ENCODE results near the gene MSI2.

Gene MSI2

GRCh38 chr17:57533684-57534305 lies 277.5 kb downstream of the MSI2 start:
- DNase-seq = no peak

GRCh38 chr17:57534863-57535248 lies 278.5 kb downstream of the MSI2 start:
- no peak for DNase-seq

GRCh38 chr17:57535249-57535966 lies 279.1 kb downstream of the MSI2 start:
- DNase-seq = peak; percentile 58

- DNase-seq = no peak
These were observed 280.0 kb downstream of the MSI2 start for GRCh38 chr17:57536289-57536688.

GRCh38 chr17:57536789-57537523 lies 280.6 kb downstream of the MSI2 start:
- no peak for DNase-seq

GRCh38 chr17:57537524-57538410 lies 281.4 kb downstream of the MSI2 start:
- DNase-seq = peak; percentile 31

GRCh38 chr17:57538736-57539456 lies 282.6 kb downstream of the MSI2 start:
- DNase-seq = no peak

- DNase-seq = no peak
These were observed 283.4 kb downstream of the MSI2 start for GRCh38 chr17:57539529-57540301.

GRCh38 chr17:57540596-57540995 lies 284.3 kb downstream of the MSI2 start:
- DNase-seq = no peak

- no peak for DNase-seq
These were observed 284.7 kb downstream of the MSI2 start for GRCh38 chr17:57541049-57541448.

- no peak for DNase-seq
These were observed 285.4 kb downstream of the MSI2 start for GRCh38 chr17:57541472-57542394.

GRCh38 chr17:57542510-57542909 lies 286.2 kb downstream of the MSI2 start:
- DNase-seq = no peak

GRCh38 chr17:57543230-57543629 lies 286.9 kb downstream of the MSI2 start:
- no peak for DNase-seq

GRCh38 chr17:57544401-57544800 lies 288.1 kb downstream of the MSI2 start:
- no peak for DNase-seq

GRCh38 chr17:57544834-57545463 lies 288.6 kb downstream of the MSI2 start:
- no peak for DNase-seq

- DNase-seq = no peak
These were observed 289.5 kb downstream of the MSI2 start for GRCh38 chr17:57545731-57546342.

- DNase-seq = no peak
These were observed 292.4 kb downstream of the MSI2 start for GRCh38 chr17:57548421-57549410.

- DNase-seq = no peak
These were observed 293.1 kb downstream of the MSI2 start for GRCh38 chr17:57549468-57549867.

Data from hematopoietic multipotent progenitor cell treated with erythropoietin and hydrocortisone succinate and interleukin-3 and kit ligand, for 8 days (in vitro differentiated cells).